Measurements from ENCODE around the gene ZNF716. TPM values are rescaled to one million over a fixed set of nuclear protein-coding genes. Genes with fewer than 3 reads are reported as not detected.

ZNF716 gene
- total RNA-seq, 4 donors from 2014 or later = not detected

GRCh38 chr7:57416601-57417358 lies 33.2 kb upstream of the ZNF716 start:
- no peak for TF ChIP-seq CTCF (IDR thresholded peaks at IDR 0.05)
- ATAC-seq (ENCODE audit: low FRiP score) (no peak), DNase-seq (ENCODE audit: low spot score) (no peak)

- DNase-seq (ENCODE audit: low spot score) (no peak), ATAC-seq (ENCODE audit: low FRiP score) (no peak)
- TF ChIP-seq CTCF (IDR thresholded peaks at IDR 0.05) = no peak
Measured at GRCh38 chr7:57417736-57418135, 32.2 kb upstream of the ZNF716 start.

DNA sequence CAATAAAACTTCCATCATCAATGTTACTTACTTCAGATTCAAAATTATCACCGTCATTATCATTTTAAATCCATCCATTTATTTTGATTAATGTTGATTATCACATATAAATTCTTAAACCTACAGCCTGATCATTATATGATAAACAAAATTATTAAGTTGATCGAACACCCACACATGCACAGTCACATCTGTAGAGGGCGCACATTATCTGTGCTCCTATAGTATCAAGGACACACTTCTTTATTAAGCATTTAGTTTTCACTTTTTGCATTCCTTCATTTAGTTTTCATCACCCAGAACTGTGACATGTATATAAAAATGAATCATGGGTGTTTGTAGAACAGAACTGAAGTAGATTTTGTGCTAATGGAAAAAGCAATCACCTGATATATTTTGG lies 26.2 kb upstream of the ZNF716 start:
- ATAC-seq (ENCODE audit: low FRiP score) = no peak
- no peak for DNase-seq (ENCODE audit: low spot score)
- TF ChIP-seq CTCF (IDR thresholded peaks at IDR 0.05) = no peak

DNA sequence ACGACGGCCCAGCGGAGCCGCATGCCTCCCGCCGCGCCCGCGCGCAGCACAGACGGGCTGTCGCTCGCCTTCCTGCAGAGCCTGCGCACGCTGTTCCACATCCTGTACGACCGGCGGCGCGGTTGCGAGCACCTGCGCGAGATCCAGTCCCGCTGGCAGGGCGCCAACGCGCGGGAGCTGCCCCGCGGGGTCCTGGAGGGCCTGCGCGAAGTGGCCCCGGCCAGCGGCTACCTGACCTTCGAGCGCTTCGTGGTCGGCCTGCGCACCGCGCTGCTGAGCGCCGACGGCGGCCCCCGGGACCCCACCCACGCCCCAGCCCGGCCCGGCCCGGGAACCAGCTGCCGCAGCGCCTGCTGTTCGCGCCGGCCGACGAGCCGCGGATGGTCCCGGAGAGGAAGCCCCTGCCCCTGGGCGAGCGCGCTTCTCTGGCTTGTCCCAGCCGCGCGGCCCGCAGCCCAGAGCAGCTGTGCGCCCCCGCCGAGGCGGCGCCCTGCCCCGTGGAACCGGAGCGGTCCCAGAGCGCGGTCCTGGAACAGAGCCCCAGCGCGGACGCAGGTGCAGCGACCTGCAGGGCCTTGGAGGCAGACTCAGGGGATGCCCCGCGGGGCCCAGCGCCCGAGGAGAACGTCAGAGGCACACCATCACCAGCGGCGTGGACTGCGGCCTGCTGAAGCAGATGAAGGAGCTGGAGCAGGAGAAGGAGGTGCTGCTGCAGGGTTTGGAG lies 25.3 kb upstream of the ZNF716 start:
- no peak for DNase-seq (ENCODE audit: low spot score)
- TF ChIP-seq CTCF (IDR thresholded peaks at IDR 0.05) = no peak
- no peak for ATAC-seq (ENCODE audit: low FRiP score)

GRCh38 chr7:57425239-57425944 lies 24.6 kb upstream of the ZNF716 start:
- no peak for TF ChIP-seq CTCF (IDR thresholded peaks at IDR 0.05)
- DNase-seq (ENCODE audit: low spot score) (no peak), ATAC-seq (ENCODE audit: low FRiP score) (no peak)

DNA sequence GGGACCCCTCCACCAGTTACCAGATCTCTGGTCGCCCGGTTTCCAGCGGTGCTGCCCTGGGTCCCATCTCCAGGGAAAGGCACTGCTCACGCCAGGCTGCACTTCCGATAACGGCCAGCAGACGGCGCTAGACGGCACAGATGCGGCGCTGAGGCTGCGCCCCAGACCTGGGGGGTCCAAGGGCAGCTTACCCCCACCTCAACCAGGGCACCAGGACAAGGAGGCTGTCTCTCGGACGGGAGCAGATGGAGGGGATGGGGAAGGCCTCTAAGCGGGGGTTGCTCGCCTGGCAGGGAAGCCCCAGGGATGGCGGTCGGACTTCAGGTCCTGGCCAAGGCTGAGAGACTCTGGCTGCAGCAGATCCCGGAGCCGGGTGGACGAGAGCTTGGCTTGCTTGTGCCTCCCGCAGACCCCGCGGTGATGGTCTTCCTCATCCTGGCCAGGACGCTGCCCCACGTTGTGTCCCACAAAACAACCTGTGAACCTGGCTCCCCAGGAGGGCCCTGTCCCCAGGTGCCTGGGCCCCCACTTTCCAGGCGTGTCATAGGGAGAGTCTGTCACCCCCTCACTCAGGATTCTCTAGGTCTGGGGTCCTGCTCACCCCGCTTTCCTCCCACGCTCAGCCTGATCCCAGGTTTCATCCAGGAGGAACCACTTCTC lies 23.9 kb upstream of the ZNF716 start:
- no peak for TF ChIP-seq CTCF (IDR thresholded peaks at IDR 0.05)
- DNase-seq (ENCODE audit: low spot score) = no peak
- ATAC-seq (ENCODE audit: low FRiP score) = no peak

All from omental fat pad (tissue), 4 donors.